ENCODE measurements around the gene SLC38A1.

The SLC38A1 gene

GRCh38 chr12:46230983-46231382 is 37.9 kb downstream of the SLC38A1 start:
- DNase-seq (ENCODE audit: low spot score), result no peak

- no peak for DNase-seq (ENCODE audit: low spot score)
These were observed 38.5 kb downstream of the SLC38A1 start for GRCh38 chr12:46230306-46230705.

- no peak for DNase-seq (ENCODE audit: low spot score)
These were observed 41.2 kb downstream of the SLC38A1 start for GRCh38 chr12:46227616-46228015.

DNA sequence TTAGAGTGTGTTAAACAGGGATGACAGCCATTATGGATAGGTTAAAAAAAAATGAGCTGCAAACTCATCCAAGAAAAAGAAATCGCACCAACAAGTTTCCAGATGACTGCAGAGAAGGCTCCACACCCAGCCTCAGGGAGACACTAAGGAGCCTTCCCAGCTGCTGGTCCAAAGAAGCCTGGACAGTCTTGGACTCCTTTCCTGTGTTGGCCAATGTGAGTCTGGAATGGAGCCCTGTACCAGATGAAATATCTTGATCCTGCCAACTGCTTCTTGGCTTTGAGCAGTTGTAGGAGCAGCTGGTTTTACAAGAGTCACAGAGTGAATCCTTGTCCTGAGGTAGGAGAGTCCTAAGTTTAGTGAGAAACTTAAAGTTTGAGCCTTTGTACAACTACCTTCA is 44.5 kb downstream of the SLC38A1 start:
- no peak for DNase-seq (ENCODE audit: low spot score)

- DNase-seq (ENCODE audit: low spot score), result no peak
These were observed 45.8 kb downstream of the SLC38A1 start for GRCh38 chr12:46223047-46223446.

DNA sequence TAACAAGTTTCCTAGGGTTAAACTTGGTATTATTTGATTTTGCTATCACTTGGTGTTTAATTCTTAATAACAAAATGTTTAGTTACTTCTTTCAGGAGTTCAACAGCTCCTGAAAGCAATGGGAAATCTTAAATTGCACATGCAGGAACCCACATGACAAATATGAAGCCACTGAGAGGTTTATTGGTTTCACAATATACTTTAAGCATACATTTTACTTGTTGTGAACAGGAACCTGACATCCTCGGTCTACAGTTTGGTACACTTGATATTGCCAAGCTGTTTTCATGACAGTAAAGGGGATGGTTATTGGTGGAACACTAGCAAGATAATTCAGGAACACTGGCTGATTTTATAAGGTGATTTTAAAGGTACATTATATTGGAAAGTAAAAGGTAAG is 46.2 kb downstream of the SLC38A1 start:
- no peak for DNase-seq (ENCODE audit: low spot score)

DNA sequence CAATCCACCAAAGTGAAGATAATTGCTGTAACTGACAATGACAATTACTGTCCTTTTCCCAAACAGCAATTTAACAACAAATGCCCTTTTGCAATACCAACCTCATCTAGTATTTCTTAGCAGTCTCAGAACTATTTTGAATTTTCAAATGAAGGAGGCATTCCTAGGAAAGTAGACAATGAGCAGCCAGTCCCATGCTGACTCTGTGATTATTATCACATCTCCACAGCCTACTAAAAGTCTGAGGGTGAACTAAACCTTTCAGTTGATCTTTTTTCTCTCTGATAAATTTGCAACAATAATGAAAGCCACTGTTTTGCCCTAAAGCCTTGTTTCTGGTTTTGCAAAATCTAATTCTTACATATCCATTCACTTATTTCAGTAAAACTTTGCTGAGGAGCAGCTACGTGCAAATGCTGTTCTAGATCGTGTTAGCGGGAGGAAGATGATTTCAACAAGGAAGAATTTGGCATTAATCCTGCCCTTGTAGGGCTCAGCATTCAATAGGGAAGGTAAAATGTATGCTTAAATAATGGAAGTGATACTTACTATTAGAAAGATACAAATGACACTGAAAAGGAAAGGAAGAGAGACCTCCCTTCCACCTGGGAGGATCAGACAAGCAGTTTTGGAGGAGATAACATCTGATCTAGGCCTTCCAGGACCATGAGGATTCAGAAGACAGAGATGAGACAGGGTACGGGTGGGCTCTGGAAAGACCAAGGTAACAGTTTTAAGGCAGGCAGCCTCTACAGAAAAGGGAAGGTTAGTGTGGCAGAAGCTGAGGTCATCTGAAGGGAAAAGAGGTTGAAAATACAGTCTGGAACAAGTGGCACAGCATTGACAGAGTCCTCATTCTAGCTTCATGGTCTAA is 47.4 kb downstream of the SLC38A1 start:
- no peak for DNase-seq (ENCODE audit: low spot score)

DNA sequence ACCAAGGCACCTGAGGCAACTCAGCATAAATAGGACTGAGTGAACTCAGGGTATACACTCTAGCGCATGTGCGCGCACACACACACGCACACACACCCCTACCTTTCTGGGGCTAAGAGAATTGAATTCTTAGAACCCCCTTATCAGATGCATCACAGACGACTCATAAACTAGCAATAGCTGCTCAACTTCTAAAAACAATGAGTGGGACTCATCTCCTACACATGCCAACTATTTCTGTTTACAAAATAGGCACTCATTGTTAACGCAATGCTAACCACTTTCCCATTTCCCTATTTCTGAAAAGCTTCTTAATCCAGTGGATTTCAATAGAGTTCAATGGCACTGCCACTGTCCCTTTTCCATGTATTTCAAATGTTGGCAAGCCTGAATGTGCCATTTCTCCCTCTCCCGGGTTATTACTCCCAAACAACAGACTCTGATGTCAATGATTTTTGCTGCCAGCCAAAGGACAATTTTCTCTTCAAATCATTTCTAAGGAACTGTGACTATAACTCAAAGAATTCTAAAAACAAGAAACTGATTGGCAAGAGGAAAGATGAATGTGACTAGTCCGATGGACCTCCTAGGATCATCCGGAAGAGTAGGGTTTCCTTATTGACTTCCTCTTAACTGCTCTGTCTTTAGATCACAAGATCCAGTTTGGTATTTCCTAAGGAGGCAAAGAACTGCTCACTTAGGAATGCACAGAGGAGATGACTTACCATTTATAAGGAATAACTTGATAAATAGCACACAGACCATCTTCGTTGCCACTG is 48.8 kb downstream of the SLC38A1 start:
- DNase-seq (ENCODE audit: low spot score), result no peak

GRCh38 chr12:46219132-46219876 is 49.5 kb downstream of the SLC38A1 start:
- no peak for DNase-seq (ENCODE audit: low spot score)

- DNase-seq (ENCODE audit: low spot score), result no peak
These were observed 50.3 kb downstream of the SLC38A1 start for GRCh38 chr12:46218322-46219095.

DNA sequence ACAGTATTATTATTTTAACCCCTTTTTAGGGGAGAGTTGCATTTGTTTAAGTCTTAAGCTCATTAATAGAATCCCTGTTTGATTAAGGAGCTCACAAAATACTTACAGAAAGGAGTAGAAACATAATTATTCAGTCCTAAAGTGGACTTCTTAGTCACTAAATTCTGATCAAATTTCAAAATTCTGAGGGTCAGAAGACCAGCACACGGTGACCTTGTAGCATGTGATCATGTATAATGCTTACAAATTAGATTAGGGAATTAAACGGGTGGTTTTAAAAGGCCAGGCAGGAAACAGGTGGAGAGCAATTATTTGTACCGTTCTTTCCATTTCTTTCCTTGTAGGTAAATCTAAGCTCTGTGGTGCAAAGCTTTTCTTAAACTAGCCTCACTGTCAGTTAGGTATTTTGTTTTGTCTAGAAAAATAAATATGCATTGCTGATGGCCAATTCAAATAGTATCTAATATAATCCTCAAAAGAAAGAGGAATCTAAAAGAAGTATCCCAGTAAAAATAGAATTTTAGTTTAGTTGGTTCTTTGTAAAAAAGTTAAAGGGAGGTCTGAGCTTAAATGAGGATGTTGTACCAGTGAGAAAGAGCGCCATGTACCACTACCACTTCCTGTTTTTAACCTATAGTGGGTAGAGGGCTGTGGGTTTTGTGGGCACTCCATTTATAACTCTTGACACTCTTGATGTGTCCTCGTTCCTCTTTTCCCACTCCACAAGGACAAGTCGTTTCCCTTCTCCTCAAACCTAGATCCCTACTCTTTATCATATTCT is 51.1 kb downstream of the SLC38A1 start:
- DNase-seq (ENCODE audit: low spot score), result no peak

DNA sequence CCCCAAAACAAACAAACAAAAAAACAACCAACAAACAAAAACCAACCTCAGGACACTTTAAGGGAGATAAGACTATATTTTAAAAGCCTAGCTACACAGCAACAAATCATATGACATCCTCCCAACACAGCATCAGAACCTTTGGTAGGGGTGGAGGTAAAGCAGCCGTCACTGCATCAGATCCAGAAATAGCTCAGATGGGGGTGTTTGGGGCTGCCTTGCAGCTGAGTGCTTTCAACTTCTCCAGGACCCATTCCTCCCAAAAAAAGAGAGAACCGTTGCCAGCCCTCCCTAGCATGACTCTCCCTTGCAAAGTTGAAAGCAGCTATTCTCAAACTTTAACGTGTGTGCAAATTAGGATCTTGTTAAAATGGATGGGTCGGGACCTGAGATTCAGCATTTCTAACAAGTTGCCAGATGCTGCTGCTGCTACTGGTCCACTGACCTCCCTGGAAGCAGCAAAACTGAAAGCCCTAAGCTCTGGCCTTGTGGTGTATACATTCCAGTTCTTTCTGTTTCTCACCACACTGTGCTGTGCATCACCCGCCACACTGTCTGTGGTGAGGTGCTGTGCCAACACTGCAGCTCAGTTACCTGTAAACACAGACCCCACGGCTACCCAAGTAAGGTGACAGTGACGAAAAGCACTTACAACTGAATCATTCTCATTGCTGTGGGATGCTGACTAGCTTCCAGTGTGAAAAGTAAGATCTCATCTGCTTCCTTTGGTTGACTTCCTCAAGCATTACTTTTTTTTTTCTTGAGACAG is 54.0 kb downstream of the SLC38A1 start:
- no peak for DNase-seq (ENCODE audit: low spot score)

- DNase-seq (ENCODE audit: low spot score), result no peak
These were observed 56.5 kb downstream of the SLC38A1 start for GRCh38 chr12:46212108-46212982.

DNA sequence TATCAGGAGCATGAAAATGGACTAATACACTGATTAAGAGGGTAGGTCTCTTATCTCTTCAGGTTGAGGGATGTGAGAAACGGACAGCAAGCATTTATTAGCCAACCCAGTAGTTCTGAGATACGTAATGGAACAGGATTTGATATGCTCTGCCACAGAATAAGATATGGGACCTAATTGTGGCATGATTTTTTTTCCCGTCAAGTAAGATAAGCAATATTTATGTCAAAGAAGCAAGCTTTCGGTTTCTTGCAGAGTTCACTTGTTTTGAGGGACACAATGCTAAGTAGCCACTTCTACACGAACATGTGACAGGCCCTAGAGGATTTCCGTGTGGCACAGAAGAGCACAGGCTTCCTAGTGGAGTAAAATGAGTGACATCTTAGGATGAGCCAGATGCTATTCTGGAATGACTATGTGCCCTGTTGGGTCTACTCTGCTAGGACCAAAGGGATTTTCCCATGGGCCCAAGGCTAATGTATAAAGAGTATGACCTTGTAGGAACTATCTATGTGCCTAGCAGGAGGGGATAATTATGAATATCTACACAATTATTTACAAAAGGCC is 57.9 kb downstream of the SLC38A1 start:
- DNase-seq (ENCODE audit: low spot score), result no peak

DNA sequence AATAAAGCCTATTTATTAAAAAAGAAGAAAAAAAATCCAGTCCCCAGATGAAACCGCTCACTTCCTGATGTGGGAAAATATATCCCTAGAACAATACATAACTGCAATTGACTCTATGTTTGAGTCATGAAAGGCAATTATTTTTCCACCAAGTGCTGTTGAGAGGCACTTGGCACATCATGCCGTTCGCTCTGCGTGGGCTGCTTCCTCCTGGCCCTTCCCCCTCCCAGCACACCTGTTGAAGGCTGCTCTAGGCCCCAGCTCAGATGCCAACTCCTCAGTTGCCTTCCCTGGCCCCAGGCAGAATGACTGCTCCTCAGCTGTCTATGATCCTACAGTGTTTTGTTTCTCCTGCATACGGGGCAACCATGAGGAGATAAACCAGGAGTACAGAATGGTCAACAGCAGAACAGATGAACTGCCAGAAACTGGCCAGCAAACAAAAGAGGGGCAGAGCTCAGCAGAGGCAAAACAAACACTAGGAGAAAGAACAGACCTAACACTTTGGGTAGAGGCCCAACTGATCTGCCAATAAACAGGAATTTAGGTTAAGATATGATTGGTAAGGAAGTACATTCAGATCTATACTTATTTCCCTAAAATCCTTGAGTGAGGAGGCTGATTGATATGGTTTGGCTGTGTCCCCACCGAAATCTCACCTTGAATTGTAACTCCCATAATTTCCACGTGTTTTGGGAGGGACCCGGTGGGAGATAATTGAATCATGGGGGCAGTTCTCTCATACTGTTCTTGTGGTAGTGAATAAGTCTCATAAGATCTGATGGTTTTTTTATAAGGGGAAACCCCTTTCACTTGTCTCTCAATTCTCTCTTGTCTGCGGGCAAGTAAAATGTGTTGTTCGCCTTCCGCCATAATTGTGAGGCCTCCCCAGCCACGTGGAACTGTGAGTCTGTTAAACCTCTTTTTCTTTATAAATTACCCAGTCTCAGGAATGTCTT is 58.6 kb downstream of the SLC38A1 start:
- DNase-seq (ENCODE audit: low spot score), result no peak

DNA sequence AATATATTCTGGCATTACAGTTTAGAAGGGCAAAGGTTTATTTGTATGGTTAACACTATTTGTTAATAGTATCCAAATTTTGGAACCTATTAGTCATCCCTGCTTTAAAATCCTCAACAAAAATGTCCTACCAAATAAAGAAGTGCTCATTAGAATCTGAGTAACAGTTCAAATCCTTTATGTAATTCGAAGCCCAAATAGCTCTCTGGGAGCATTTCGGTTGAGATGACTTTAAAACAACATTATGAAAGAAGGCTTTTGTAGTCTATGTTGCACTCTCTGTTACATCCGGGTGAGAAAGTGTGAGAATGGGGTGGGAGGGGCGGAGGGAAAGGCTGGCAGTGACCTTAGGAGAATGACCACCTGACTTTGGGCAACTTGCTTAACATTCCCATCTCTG is 59.7 kb downstream of the SLC38A1 start:
- DNase-seq (ENCODE audit: low spot score), result no peak

GRCh38 chr12:46208370-46208769 is 60.5 kb downstream of the SLC38A1 start:
- no peak for DNase-seq (ENCODE audit: low spot score)

GRCh38 chr12:46207644-46208043 is 61.2 kb downstream of the SLC38A1 start:
- no peak for DNase-seq (ENCODE audit: low spot score)

All from HuH-7.5 (cell line).